Activated T-helper 9 cell treated with anti-CD3 and anti-CD28 coated beads, Interleukin-2, amount 50 U/mL, for 16 hours (primary cell): ENCODE measurements around the gene LCN1.

Experiments used
- DNase-seq: peaks from one replicate; pipeline ENCODE4 v3.0.0-alpha.2; 2020; ENCODE audit warnings: low read depth

The LCN1 gene

GRCh38 chr9:135572233-135572632, 51.0 kb downstream of the LCN1 start:
- DNase-seq: no peak

- DNase-seq: no peak
Measured at GRCh38 chr9:135573124-135573523, 51.9 kb downstream of the LCN1 start.

- DNase-seq: no peak
Measured at GRCh38 chr9:135574331-135574730, 53.1 kb downstream of the LCN1 start.

GRCh38 chr9:135574943-135575342, 53.7 kb downstream of the LCN1 start:
- DNase-seq: no peak
